Peyer's patch (tissue), 4 donors: ENCODE measurements around the gene RHOD. TPM values are rescaled to one million over a fixed set of nuclear protein-coding genes. Genes with fewer than 3 reads are reported as not detected.

Experiments used
- DNase-seq, 3 donors: peaks; one replicate each; pipeline ENCODE4 v3.0.0-alpha.2; 2017 to 2019
- H3K27ac ChIP-seq, 4 donors: fragments of 200-600 bp; sonication (generic); one replicate each; pipeline ENCODE4 v1.5.1; 2016 to 2019
- H3K27me3 ChIP-seq, 2 donors: fragments of 200-600 bp; sonication (generic); one replicate each; pipeline ENCODE4 v1.5.1; 2019
- H3K36me3 ChIP-seq, 3 donors: fragments of 200-600 bp; sonication (generic); one replicate each; pipeline ENCODE4 v1.5.1; 2016 to 2019
- H3K4me1 ChIP-seq, 4 donors: fragments of 200-600 bp; sonication (generic); one replicate each; pipeline ENCODE4 v1.5.1; 2016 to 2019
- H3K4me3 ChIP-seq, 4 donors: fragments of 200-600 bp; sonication (generic); 1 replicate in 3 of 4; 2 replicates in 1 of 4; pipeline ENCODE4 v1.5.1; 2016 to 2019; ENCODE audit warnings: mild to moderate bottlenecking in 1 of 4
- H3K9me3 ChIP-seq, 4 donors: fragments of 200-600 bp; sonication (generic); one replicate each; pipeline ENCODE4 v1.5.1; 2016 to 2019; ENCODE audit warnings: mild to moderate bottlenecking in 1 of 4
- POLR2A ChIP-seq, 2 donors: fragments of 450-650 bp; IDR thresholded peaks; one replicate each; pipeline ENCODE4 v1.5.1; 2017; ENCODE audit warnings: antibody characterized with exemption in 2 of 2, mild to moderate bottlenecking in 2 of 2, moderate library complexity in 2 of 2
- total RNA-seq, 4 donors: library from RNA; depleted of rRNA; stranded (reverse); fragments of >200 nt; gene quantifications; one replicate each; pipeline ENCODE4 v1.1.0, GENCODE V29; 2016
- TF ChIP-seq, protein P1 (sequence below), 6 experiments: fragments of 450-650 bp in 4 of 6; fragments of 200-600 bp in 2 of 6; sonication (generic) in 1 of 6; IDR thresholded peaks; one replicate each; pipeline ENCODE4 v1.5.1; 2017 to 2019; ENCODE audit warnings: antibody characterized with exemption in 6 of 6, mild to moderate bottlenecking in 3 of 6, moderate library complexity in 1 of 6

RHOD gene
- total RNA-seq, 4 donors from 2014 or later, result 9.9 to 26.3 (median 21.2) TPM

- Histone ChIP-seq H3K27me3 (peaks cover 0 to 3% of the 10 kb centered on the region in 2 donors), H3K4me1 (peaks cover 0 to 24% (median 11%) of the 10 kb centered on the region in 4 donors), H3K36me3 (no peaks in the 10 kb centered on the region), H3K4me3 (no peak overlapping the region), H3K27ac (no peak overlapping the region), H3K9me3 (no peaks in the 10 kb centered on the region)
- TF ChIP-seq, protein P1, sequence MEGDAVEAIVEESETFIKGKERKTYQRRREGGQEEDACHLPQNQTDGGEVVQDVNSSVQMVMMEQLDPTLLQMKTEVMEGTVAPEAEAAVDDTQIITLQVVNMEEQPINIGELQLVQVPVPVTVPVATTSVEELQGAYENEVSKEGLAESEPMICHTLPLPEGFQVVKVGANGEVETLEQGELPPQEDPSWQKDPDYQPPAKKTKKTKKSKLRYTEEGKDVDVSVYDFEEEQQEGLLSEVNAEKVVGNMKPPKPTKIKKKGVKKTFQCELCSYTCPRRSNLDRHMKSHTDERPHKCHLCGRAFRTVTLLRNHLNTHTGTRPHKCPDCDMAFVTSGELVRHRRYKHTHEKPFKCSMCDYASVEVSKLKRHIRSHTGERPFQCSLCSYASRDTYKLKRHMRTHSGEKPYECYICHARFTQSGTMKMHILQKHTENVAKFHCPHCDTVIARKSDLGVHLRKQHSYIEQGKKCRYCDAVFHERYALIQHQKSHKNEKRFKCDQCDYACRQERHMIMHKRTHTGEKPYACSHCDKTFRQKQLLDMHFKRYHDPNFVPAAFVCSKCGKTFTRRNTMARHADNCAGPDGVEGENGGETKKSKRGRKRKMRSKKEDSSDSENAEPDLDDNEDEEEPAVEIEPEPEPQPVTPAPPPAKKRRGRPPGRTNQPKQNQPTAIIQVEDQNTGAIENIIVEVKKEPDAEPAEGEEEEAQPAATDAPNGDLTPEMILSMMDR (IDR thresholded peaks at IDR 0.05), result no peak
- no peak for TF ChIP-seq POLR2A (IDR thresholded peaks at IDR 0.05)
- peak in 1 of 3 donors; percentile 52 for DNase-seq
These were observed 28.6 kb upstream of the RHOD start for GRCh38 chr11:67027943-67028542.

DNA sequence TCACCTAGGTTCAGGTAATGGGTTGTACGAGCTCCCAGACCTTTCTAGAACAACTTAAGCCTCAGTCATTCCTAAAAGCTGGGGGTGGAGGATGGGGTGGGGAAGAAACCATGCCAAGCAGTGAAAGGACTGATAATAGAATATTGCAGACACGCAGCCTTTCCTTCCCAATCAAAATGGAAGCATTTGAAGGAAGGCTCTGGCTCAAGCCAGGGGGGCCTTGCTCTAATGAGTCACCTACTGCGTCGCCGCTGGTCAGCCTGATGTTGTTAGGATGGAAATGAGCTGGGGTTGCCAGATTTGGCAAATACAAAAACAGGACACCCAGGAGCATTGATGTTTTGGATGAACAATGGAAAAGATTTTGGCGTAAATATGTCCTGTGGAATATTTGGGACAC is 27.5 kb upstream of the RHOD start:
- DNase-seq, result no peak
- no peak overlapping the region for H3K27ac ChIP-seq
- H3K27me3 ChIP-seq, result no peaks in the 10 kb centered on the region
- no peak overlapping the region for H3K4me3 ChIP-seq
- TF ChIP-seq, protein P1 (IDR thresholded peaks at IDR 0.05), result no peak
- TF ChIP-seq POLR2A (IDR thresholded peaks at IDR 0.05), result no peak
- H3K9me3 ChIP-seq, result no peaks in the 10 kb centered on the region
- H3K4me1 ChIP-seq, result peaks cover 0 to 14% (median 6%) of the 10 kb centered on the region in 4 donors
- H3K36me3 ChIP-seq, result no peaks in the 10 kb centered on the region

DNA sequence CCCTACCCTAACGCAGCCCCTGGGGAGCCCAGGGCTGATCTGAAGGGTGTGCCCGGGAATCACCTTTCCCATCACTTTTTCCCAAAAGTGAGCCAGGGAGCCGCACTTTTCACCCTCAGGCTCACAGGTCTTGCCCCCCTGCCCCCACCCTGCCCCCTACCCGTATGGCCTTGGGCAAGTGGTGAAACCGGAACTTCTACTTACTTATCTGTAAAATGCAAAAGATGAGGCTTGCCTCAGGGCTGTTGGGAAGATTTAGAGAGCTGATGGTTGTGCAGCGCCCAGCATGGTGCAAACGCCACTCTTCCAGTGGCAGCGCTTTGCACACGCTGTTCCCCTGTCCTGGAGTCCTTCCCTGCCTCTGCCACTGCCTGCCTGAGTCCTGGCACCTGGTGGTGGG is 25.7 kb upstream of the RHOD start:
- no peak for DNase-seq
- Histone ChIP-seq H3K4me1 (peaks cover 0 to 9% (median 3%) of the 10 kb centered on the region in 4 donors), H3K27me3 (no peaks in the 10 kb centered on the region), H3K27ac (no peak overlapping the region), H3K4me3 (no peak overlapping the region), H3K9me3 (no peaks in the 10 kb centered on the region), H3K36me3 (no peaks in the 10 kb centered on the region)
- no peak for TF ChIP-seq POLR2A (IDR thresholded peaks at IDR 0.05)
- TF ChIP-seq, protein P1 (IDR thresholded peaks at IDR 0.05), result no peak

DNA sequence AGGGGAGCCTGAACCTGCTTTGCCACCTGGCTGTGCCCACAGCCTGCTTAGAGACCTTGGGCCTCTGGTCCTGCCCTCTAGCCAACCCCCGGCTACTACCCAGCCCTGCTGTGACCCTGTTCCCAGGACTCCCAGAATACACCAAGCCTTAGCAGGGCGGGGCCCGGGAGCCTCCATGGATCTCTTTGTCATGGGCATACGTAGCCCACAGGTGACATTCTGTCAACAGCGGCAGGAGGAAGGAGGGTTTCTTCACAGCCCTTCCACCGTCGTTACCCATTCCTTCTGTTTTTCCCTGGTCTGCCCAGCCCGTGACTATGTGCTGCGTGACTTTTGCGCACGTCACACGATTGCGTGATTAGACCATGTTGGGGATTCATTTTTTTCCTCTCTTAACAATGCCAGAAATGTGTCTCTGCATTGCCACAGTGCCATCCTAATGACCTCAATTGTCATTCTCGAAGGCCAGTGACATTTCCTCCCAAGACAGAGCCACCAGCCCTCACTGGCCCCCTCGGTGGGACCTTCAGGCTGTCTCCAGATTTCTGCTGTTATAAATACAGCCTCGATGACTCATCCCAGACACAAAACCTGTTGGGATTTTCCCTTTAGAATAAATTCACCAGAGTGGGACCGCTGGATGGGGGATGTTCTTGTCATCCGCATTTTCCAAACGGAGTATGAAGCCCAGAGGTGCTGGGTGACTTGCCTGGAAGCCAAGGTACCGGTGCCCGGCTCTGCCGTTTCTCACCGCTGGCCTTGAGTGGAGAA is 24.7 kb upstream of the RHOD start:
- DNase-seq, result no peak
- Histone ChIP-seq H3K9me3 (no peaks in the 10 kb centered on the region), H3K4me1 (peaks cover 0 to 9% (median 3%) of the 10 kb centered on the region in 4 donors), H3K27ac (no peak overlapping the region), H3K4me3 (no peak overlapping the region), H3K36me3 (no peaks in the 10 kb centered on the region), H3K27me3 (no peaks in the 10 kb centered on the region)
- TF ChIP-seq, protein P1 (IDR thresholded peaks at IDR 0.05), result no peak
- no peak for TF ChIP-seq POLR2A (IDR thresholded peaks at IDR 0.05)

- Histone ChIP-seq H3K27ac (no peak overlapping the region), H3K4me3 (no peak overlapping the region), H3K36me3 (no peaks in the 10 kb centered on the region), H3K4me1 (peaks cover 0 to 9% (median 0%) of the 10 kb centered on the region in 4 donors), H3K9me3 (no peaks in the 10 kb centered on the region), H3K27me3 (no peaks in the 10 kb centered on the region)
- no peak for TF ChIP-seq POLR2A (IDR thresholded peaks at IDR 0.05)
- TF ChIP-seq, protein P1 (IDR thresholded peaks at IDR 0.05), result no peak
- DNase-seq, result no peak
These were observed 23.7 kb upstream of the RHOD start for GRCh38 chr11:67032830-67033551.
